Bronchial epithelial cell (primary cell): ENCODE measurements around the gene ASS1. TPM values are rescaled to one million over a fixed set of nuclear protein-coding genes. Genes with fewer than 3 reads are reported as not detected.

ENCODE experiments used
- DNase-seq: peaks from one replicate; pipeline ENCODE4 v3.0.0-alpha.2; 2010; ENCODE audit warnings: low read depth
- FAIRE-seq: peaks from 2 replicates; lab custom pipeline; 2011; peaks lifted over from hg19 to GRCh38; lab: Jason Lieb, UNC
- H3K27me3 ChIP-seq: 2 replicates; pipeline ENCODE4 v1.5.1; 2011; ENCODE audit warnings: low read length; ENCODE audit not compliant: control insufficient read depth, insufficient read depth
- H3K36me3 ChIP-seq: 2 replicates; pipeline ENCODE4 v1.5.1; 2011; ENCODE audit warnings: low read length; ENCODE audit not compliant: control insufficient read depth, insufficient read depth
- H3K4me3 ChIP-seq: 2 replicates; pipeline ENCODE4 v1.5.1; 2011; ENCODE audit warnings: mild to moderate bottlenecking, low read depth, low read length, control low read depth
- CTCF ChIP-seq: IDR thresholded peaks from 2 replicates; pipeline ENCODE4 v1.5.1; 2011; ENCODE audit warnings: mild to moderate bottlenecking, moderate library complexity, low read length, control low read depth, inconsistent platforms; ENCODE audit not compliant: insufficient read depth, severe bottlenecking
- total RNA-seq: library from RNA; depleted of rRNA; stranded (reverse); fragments of >200 nt; gene quantifications from 2 replicates; pipeline ENCODE4 v1.2.1, GENCODE V29; 2014

Gene ASS1
- total RNA-seq, 1 donor from 2014 or later, result 415 TPM

DNA sequence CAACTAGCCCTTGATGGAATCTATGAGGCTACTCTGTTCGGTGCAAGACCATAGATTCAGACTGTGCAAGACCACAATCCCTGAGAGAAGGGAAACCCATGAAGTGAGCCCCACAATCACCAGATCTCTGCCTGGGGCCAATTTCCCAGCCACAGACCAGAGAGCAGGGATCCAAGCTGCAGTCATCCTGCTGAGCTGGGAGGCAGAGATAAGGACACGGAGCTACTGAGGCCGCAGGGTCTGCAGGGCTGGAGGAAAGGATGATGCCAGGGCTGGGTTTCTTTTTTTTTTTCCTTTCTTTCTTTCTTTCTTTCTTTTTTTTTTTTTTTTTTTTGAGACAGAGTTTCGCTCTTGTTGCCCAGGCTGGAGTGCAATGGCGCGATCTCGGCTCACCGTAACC lies 86.9 kb downstream of the ASS1 start:
- FAIRE-seq (no peak), DNase-seq (no peak)
- Histone ChIP-seq H3K27me3 (no peaks in the 10 kb centered on the region), H3K36me3 (no peaks in the 10 kb centered on the region), H3K4me3 (no peak overlapping the region)
- no peak for TF ChIP-seq CTCF

DNA sequence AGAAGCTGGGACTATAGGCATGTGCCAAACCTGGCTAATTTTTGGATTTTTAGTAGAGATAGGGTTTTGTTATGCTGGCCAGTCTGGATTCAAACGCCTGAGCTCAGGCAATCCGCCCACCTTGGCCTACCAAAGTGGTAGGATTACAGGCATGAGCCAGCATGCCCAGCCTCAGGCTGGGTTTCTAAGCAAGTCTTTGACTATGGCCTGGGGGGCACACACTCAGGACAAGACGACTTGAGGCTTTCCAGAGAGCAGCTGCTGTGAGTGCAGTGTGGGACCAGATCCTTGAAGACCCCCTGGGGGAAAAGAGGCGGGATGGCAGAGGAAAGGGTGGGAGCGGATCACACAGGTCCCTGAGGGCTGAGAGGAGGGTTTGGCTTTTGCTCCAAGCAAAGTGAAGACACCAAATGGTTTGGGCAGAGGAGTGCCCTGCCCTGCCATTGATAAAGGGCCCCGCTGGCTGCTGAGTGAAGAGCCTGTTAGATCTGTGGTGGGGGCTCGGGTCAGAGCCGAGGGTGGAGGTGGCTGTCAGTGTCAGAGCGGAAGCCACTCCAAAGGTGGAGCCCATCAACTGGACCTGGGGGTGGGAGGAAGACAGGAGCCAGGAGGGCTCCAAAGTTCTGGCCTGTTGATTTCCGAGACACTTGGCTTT lies 87.8 kb downstream of the ASS1 start:
- Histone ChIP-seq H3K27me3 (no peaks in the 10 kb centered on the region), H3K36me3 (no peaks in the 10 kb centered on the region), H3K4me3 (no peak overlapping the region)
- DNase-seq (peak; percentile 74), FAIRE-seq (no peak)
- TF ChIP-seq CTCF, result no peak

DNA sequence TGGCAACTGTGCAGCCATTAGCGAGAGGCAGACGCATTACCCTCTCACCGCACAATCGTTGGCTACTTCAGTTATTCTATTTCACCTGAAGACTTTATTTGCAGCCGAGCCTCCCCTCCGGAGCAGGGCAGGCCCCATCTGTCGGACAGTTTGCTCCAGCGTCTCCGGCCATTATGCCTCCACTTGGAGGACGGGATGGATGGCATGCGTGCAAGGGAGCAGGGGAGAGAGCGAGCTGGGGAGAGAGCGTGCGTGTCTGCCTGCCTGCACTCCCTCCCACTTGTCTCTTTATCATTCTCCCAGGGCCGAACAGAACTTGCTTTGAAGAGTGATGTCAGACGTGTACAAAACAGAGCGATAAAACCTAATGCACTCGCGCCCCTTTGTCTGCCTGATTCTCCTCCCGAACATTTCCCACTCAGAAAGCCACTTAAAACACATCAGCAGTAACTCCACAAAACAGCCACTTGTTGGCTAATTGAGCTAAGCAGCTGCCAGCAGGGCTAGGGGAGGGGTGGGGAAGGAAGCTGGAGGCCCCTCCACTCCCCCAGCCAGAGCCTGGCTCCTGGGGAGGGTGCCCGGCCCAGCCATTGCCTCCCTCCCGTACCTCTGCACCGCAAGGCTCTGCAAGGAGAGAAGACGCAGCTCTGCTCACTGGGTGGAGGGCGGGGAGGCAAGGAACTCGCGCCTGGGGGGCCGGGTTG lies 91.2 kb downstream of the ASS1 start:
- Histone ChIP-seq H3K36me3 (no peaks in the 10 kb centered on the region), H3K27me3 (no peaks in the 10 kb centered on the region), H3K4me3 (no peak overlapping the region)
- TF ChIP-seq CTCF, result no peak
- DNase-seq, result peak; percentile 49
- no peak for FAIRE-seq

- Histone ChIP-seq H3K27me3 (no peaks in the 10 kb centered on the region), H3K36me3 (no peaks in the 10 kb centered on the region), H3K4me3 (no peak overlapping the region)
- FAIRE-seq (no peak), DNase-seq (peak; percentile 66)
- no peak for TF ChIP-seq CTCF
These were observed 91.9 kb downstream of the ASS1 start for GRCh38 chr9:130536701-130537107.

GRCh38 chr9:130537346-130538050 lies 92.7 kb downstream of the ASS1 start:
- no peak for TF ChIP-seq CTCF
- Histone ChIP-seq H3K4me3 (no peak overlapping the region), H3K36me3 (no peaks in the 10 kb centered on the region), H3K27me3 (no peaks in the 10 kb centered on the region)
- no peak for FAIRE-seq
- peak; percentile 29 for DNase-seq
